H1 (cell line): ENCODE results near the gene F13B. TPM values are rescaled to one million over a fixed set of nuclear protein-coding genes. Genes with fewer than 3 reads are reported as not detected.

Experiments
- CTCF ChIA-PET: fragments of 300-600 bp; sonication (Branson Sonifier 250); formaldehyde crosslinking; loops from one replicate; lab custom pipeline; 2021; ENCODE audit not compliant: partially characterized antibody; lab: Charles Lee
- POLR2A ChIA-PET: fragments of 300-600 bp; sonication (Branson Sonifier 250); formaldehyde crosslinking; loops from one replicate; lab custom pipeline; 2021; ENCODE audit warnings: inconsistent platforms; ENCODE audit not compliant: partially characterized antibody; lab: Charles Lee
- DNase-seq, 2 experiments: peaks; one replicate each; pipeline versions ENCODE4 v3.0.0 to v3.0.0-alpha.2; 2010 to 2022; ENCODE audit warnings: low spot score in 2 of 2, low read depth in 1 of 2, mixed read lengths in 1 of 2
- FAIRE-seq: peaks from 2 replicates; lab custom pipeline; 2011; peaks lifted over from hg19 to GRCh38; lab: Jason Lieb, UNC
- H2AFZ ChIP-seq: 2 replicates; pipeline ENCODE4 v1.8.1; 2012; ENCODE audit warnings: low read length, inconsistent platforms
- H2AK5ac ChIP-seq: 2 replicates; pipeline ENCODE4 v1.6.1; 2013; ENCODE audit warnings: low read depth, low read length
- H2BK120ac ChIP-seq: replicated peaks from 2 replicates; pipeline ENCODE3; 2013; ENCODE audit warnings: low read depth, low read length, inconsistent platforms
- H2BK12ac ChIP-seq: 2 replicates; pipeline ENCODE4 v1.6.1; 2013; ENCODE audit warnings: low read depth, low read length
- H2BK15ac ChIP-seq: 2 replicates; pipeline ENCODE4 v1.6.1; 2013; ENCODE audit warnings: low read length
- H2BK20ac ChIP-seq: 2 replicates; pipeline ENCODE4 v1.6.1; 2013; ENCODE audit warnings: low read length
- H2BK5ac ChIP-seq: 2 replicates; pipeline ENCODE4 v1.6.1; 2013; ENCODE audit warnings: low read depth, low read length
- H3K14ac ChIP-seq: 2 replicates; pipeline ENCODE4 v1.6.1; 2013; ENCODE audit warnings: inconsistent platforms; ENCODE audit not compliant: insufficient read length
- H3K18ac ChIP-seq: 2 replicates; pipeline ENCODE4 v1.6.1; 2013; ENCODE audit warnings: low read length; ENCODE audit errors: extremely low read depth
- H3K23ac ChIP-seq: 2 replicates; pipeline ENCODE4 v1.6.1; 2013; ENCODE audit warnings: inconsistent platforms; ENCODE audit not compliant: insufficient read length
- H3K23me2 ChIP-seq: 2 replicates; pipeline ENCODE4 v1.6.1; 2013; ENCODE audit warnings: low read depth, low read length
- H3K27ac ChIP-seq: 2 replicates; pipeline ENCODE4 v1.6.1; 2011; ENCODE audit warnings: low read depth, low read length, inconsistent platforms
- H3K27me3 ChIP-seq, 4 experiments: replicated peaks in 1 of 4; 1 replicate in 1 of 4; 2 replicates in 3 of 4; pipeline versions ENCODE4 v1.6.1 to v1.8.1; 2011 to 2013; ENCODE audit warnings: low read length in 3 of 4, mild to moderate bottlenecking in 3 of 4, inconsistent platforms in 2 of 4, mixed read lengths in 2 of 4, moderate library complexity in 1 of 4; ENCODE audit not compliant: control insufficient read depth in 3 of 4, insufficient read depth in 3 of 4; ENCODE audit errors: extremely low read depth in 1 of 4
- H3K36me3 ChIP-seq, 4 experiments: 2 replicates each; pipeline versions ENCODE4 v1.6.1 to v1.8.1; 2011 to 2013; ENCODE audit warnings: mild to moderate bottlenecking in 4 of 4, low read length in 3 of 4, moderate library complexity in 2 of 4, control low read depth in 1 of 4, inconsistent platforms in 1 of 4; ENCODE audit not compliant: insufficient read depth in 4 of 4, control insufficient read depth in 2 of 4
- H3K4ac ChIP-seq: replicated peaks from 2 replicates; pipeline ENCODE3; 2013; ENCODE audit warnings: low read length, low read depth, mixed read lengths, inconsistent platforms; ENCODE audit not compliant: insufficient read length
- H3K4me1 ChIP-seq, 4 experiments: replicated peaks in 1 of 4; 1 replicate in 1 of 4; 2 replicates in 3 of 4; pipeline versions ENCODE4 v1.6.1 to v1.8.1; 2011 to 2013; ENCODE audit warnings: low read length in 3 of 4, inconsistent platforms in 2 of 4, mixed read lengths in 1 of 4; ENCODE audit not compliant: insufficient read depth in 4 of 4, control insufficient read depth in 3 of 4
- H3K4me2 ChIP-seq, 2 experiments: 2 replicates each; pipeline versions ENCODE4 v1.6.1 to v1.8.1; 2011 to 2013; ENCODE audit warnings: low read depth in 2 of 2, low read length in 2 of 2, control low read depth in 1 of 2, inconsistent platforms in 1 of 2, mild to moderate bottlenecking in 1 of 2; ENCODE audit not compliant: insufficient read depth in 1 of 2
- H3K4me3 ChIP-seq, 4 experiments: fragments of 200-600, 300-600 bp in 1 of 4; sonication (generic), shearing (Covaris generic), sonication (Bioruptor Twin) in 1 of 4; 2 replicates each; pipeline versions ENCODE4 v1.5.1 to v1.8.1; 2011 to 2016; ENCODE audit warnings: low read length in 4 of 4, low read depth in 3 of 4, control low read depth in 2 of 4, inconsistent platforms in 2 of 4, mild to moderate bottlenecking in 2 of 4, mixed read lengths in 1 of 4, moderate library complexity in 1 of 4; ENCODE audit not compliant: insufficient read depth in 2 of 4; ENCODE audit errors: extremely low read depth in 1 of 4
- H3K56ac ChIP-seq: replicated peaks from 2 replicates; pipeline ENCODE3; 2013; ENCODE audit warnings: low read depth, mild to moderate bottlenecking, mixed read lengths, low read length, inconsistent platforms; ENCODE audit not compliant: insufficient read length
- H3K79me1 ChIP-seq: 2 replicates; pipeline ENCODE4 v1.6.1; 2013; ENCODE audit warnings: low read depth, low read length, control low read depth
- H3K79me2 ChIP-seq, 2 experiments: 2 replicates each; pipeline versions ENCODE4 v1.6.1 to v1.8.1; 2012 to 2013; ENCODE audit warnings: low read length in 2 of 2, mild to moderate bottlenecking in 2 of 2, inconsistent platforms in 1 of 2; ENCODE audit not compliant: insufficient read depth in 2 of 2, control insufficient read depth in 1 of 2
- H3K9ac ChIP-seq, 4 experiments: replicated peaks in 1 of 4; 1 replicate in 1 of 4; 2 replicates in 3 of 4; pipeline versions ENCODE4 v1.6.1 to v1.8.1; 2011 to 2013; ENCODE audit warnings: low read depth in 3 of 4, low read length in 3 of 4, control low read depth in 2 of 4, mild to moderate bottlenecking in 2 of 4, moderate library complexity in 2 of 4, inconsistent platforms in 1 of 4; ENCODE audit errors: extremely low read depth in 1 of 4
- H3K9me3 ChIP-seq, 2 experiments: 2 replicates each; pipeline versions ENCODE4 v1.6.1 to v1.8.1; 2012 to 2013; ENCODE audit warnings: mild to moderate bottlenecking in 2 of 2, moderate library complexity in 2 of 2, control low read depth in 1 of 2, inconsistent platforms in 1 of 2, low read depth in 1 of 2, low read length in 1 of 2, mixed read lengths in 1 of 2; ENCODE audit not compliant: insufficient read depth in 2 of 2
- H4K20me1 ChIP-seq, 2 experiments: replicated peaks in 1 of 2; 2 replicates each; pipeline versions ENCODE3 to v1.8.1; 2011 to 2013; ENCODE audit warnings: inconsistent platforms in 2 of 2, low read length in 2 of 2, mild to moderate bottlenecking in 1 of 2; ENCODE audit not compliant: insufficient read depth in 2 of 2, control insufficient read depth in 1 of 2
- H4K5ac ChIP-seq: 2 replicates; pipeline ENCODE4 v1.6.1; 2013; ENCODE audit warnings: low read length, low read depth, mixed read lengths, inconsistent platforms; ENCODE audit not compliant: insufficient read length
- H4K8ac ChIP-seq: 2 replicates; pipeline ENCODE4 v1.8.0; 2013; ENCODE audit warnings: mild to moderate bottlenecking, moderate library complexity, low read length, inconsistent platforms; ENCODE audit not compliant: insufficient read depth; ENCODE audit errors: extremely low read depth
- H4K91ac ChIP-seq: replicated peaks from 2 replicates; pipeline ENCODE3; 2013; ENCODE audit warnings: low read length, mixed read lengths, inconsistent platforms; ENCODE audit not compliant: insufficient read length
- BRCA1 ChIP-seq: IDR thresholded peaks from 2 replicates; pipeline ENCODE4 v1.6.1; 2012; ENCODE audit warnings: low read depth, low read length, improper control_type of control experiment
- polyA plus RNA-seq, 7 experiments: library from polyadenylated mRNA; depleted of rRNA in 3 of 7; stranded (reverse) in 5 of 7; unstranded in 2 of 7; fragments of >200 nt in 5 of 7; fragments of 200-250 nt in 2 of 7; gene quantifications; 1 replicate in 5 of 7; 2 replicates in 1 of 7; 4 replicates in 1 of 7; pipeline versions ENCODE4 v1.2.1 to v1.2.3, GENCODE V29; 2011 to 2013; ENCODE audit warnings: missing spikeins in 2 of 7, mixed read lengths in 2 of 7
- total RNA-seq: library from RNA; stranded (reverse); fragmentation: NEBNext Ultra II Directional; extraction: Animal tissue kit (Norgen Biotek cat#: 25700); gene quantifications from 2 replicates; pipeline ENCODE4 v1.2.1, GENCODE V29; 2021

Gene F13B
- total and polyA plus RNA-seq, 2 of the 8 experiments (the other 6 are each of a cell fraction or from before 2014, with no cell fraction given) = not detected

DNA sequence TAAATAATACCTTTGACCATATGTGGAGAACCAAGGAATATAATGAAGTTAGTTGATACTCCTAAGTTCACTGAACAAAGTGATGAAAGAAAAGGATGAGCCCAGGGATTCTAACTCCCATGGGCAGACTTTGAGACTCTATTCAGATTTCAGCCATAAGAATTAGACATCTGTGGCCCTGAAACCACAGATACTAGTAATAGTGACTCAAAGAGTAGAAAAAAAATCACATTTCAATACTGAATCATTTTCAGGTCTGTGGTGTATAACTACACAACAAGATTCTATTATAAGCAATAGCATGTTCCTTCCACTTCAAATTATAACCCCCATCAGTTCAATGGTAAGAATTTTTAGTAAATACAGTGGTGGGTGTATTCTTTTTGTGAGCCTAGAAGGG lies 16.4 kb upstream of the F13B start:
- Histone ChIP-seq H2BK15ac (no peak overlapping the region), H4K91ac (no peak overlapping the region), H3K23ac (no peak overlapping the region), H3K27ac (no peak overlapping the region), H2AK5ac (no peak overlapping the region), H2BK20ac (no peak overlapping the region), H2BK120ac (no peak overlapping the region), H3K4me3 (no peak overlapping the region)
- no peak for DNase-seq
- CTCF ChIA-PET = no interaction called here
- TF ChIP-seq BRCA1 = no peak
- TF ChIP-seq, all 59 proteins: peak for 0
- peaks cover 28 to 32% of the 10 kb centered on the region in 2 experiments for H3K9me3 ChIP-seq
- H2AFZ ChIP-seq = no peak overlapping the region
- no peaks in the 10 kb centered on the region for H3K79me2 ChIP-seq
- H3K36me3 ChIP-seq = peaks cover 15 to 69% (median 45%) of the 10 kb centered on the region in 4 experiments
- H2BK5ac ChIP-seq = no peak overlapping the region
- no peak overlapping the region for H3K4me2 ChIP-seq
- no peak overlapping the region for H3K18ac ChIP-seq
- H3K4ac ChIP-seq = no peak overlapping the region
- H4K20me1 ChIP-seq = no peaks in the 10 kb centered on the region
- no peak overlapping the region for H2BK12ac ChIP-seq
- no peak overlapping the region for H4K8ac ChIP-seq
- H3K4me1 ChIP-seq = no peaks in the 10 kb centered on the region
- no peak for FAIRE-seq
- H3K27me3 ChIP-seq = no peaks in the 10 kb centered on the region
- no peak overlapping the region for H4K5ac ChIP-seq
- no peak overlapping the region for H3K56ac ChIP-seq
- POLR2A ChIA-PET = no interaction called here
- no peaks in the 10 kb centered on the region for H3K79me1 ChIP-seq
- no peaks in the 10 kb centered on the region for H3K23me2 ChIP-seq
- H3K14ac ChIP-seq = no peak overlapping the region
- no peak overlapping the region for H3K9ac ChIP-seq
